ENCODE results near the gene SYNPO. TPM values are rescaled to one million over a fixed set of nuclear protein-coding genes. Genes with fewer than 3 reads are reported as not detected.

Gene SYNPO
- polyA plus RNA-seq, 1 donor (not counting 4 experiments of a cell fraction or from before 2014, with no cell fraction given) = 6.0 TPM

DNA sequence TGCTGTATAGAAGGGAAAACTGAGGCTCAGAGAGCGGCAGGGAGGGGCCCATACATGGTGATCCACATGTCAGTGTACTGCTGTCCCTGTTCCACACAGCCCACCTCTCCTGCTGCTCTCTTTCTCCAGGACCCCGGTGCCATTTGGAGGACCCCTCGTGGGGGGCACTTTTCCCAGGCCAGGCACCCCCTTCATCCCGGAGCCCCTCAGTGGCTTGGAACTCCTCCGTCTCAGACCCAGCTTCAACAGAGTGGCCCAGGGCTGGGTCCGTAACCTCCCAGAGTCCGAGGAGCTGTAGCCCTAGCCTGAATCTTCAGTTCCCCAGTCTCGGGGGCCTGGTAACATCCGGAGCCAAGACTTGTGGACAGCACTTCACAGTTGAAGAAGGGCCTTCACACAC, 36.1 kb downstream of the SYNPO start:
- no peaks in the 10 kb centered on the region for H3K9me3 ChIP-seq (ENCODE audit: control insufficient read depth, low read depth, low read length)
- no peaks in the 10 kb centered on the region for H4K20me1 ChIP-seq (ENCODE audit: control insufficient read depth, extremely low read depth, insufficient read depth, low read length)
- H3K9ac ChIP-seq (ENCODE audit: control insufficient read depth, extremely low read depth, insufficient read depth, low read length) = no peak overlapping the region
- dilution Hi-C loops (cut with MboI; ENCODE audit: extremely low pct_ligation_motif_present, low sequenced_read_pairs) = no loop called here
- H3K4me3 ChIP-seq (ENCODE audit: control insufficient read depth in 2 of 3, extremely low read depth in 1 of 3, insufficient read depth in 2 of 3, low read depth in 1 of 3, low read length in 3 of 3) = no peak overlapping the region
- peaks cover 5% of the 10 kb centered on the region for H3K27me3 ChIP-seq (ENCODE audit: control insufficient read depth, extremely low read depth, insufficient read depth, low read length)
- peaks cover 17% of the 10 kb centered on the region for H3K4me1 ChIP-seq (ENCODE audit: control insufficient read depth, extremely low read depth, insufficient read depth, low read length)
- H2AFZ ChIP-seq (ENCODE audit: control insufficient read depth, low read length) = no peak overlapping the region
- no peaks in the 10 kb centered on the region for H3K9me1 ChIP-seq (ENCODE audit: control insufficient read depth, extremely low read depth, insufficient read depth, low read length)
- no peak overlapping the region for H3K27ac ChIP-seq (ENCODE audit: control insufficient read depth, insufficient read depth, low read length)
- H3K79me2 ChIP-seq (ENCODE audit: control insufficient read depth, insufficient read depth, low read length) = no peaks in the 10 kb centered on the region
- DNase-seq (ENCODE audit: low read depth, low spot score) (no peak), FAIRE-seq (no peak)
- H3K36me3 ChIP-seq (ENCODE audit: control insufficient read depth in 2 of 2, extremely low read depth in 1 of 2, insufficient read depth in 2 of 2, low read length in 2 of 2) = peaks cover 0 to 1% of the 10 kb centered on the region in 2 experiments
- H3K4me2 ChIP-seq (ENCODE audit: control insufficient read depth, extremely low read depth, insufficient read depth, low read depth, low read length) = no peak overlapping the region
- TF ChIP-seq EZH2 (IDR thresholded peaks at IDR 0.05; ENCODE audit: low read length) (no peak), CTCF (optimal IDR thresholded peaks at IDR 0.05 in 1 of 3, IDR thresholded peaks at IDR 0.05 in 1 of 3, conservative IDR thresholded peaks at IDR 0.05 in 1 of 3; ENCODE audit: extremely low read depth in 1 of 3, insufficient read depth in 2 of 3, low read length in 3 of 3) (no peak)

GRCh38 chr5:150689120-150689519, 48.7 kb downstream of the SYNPO start:
- Histone ChIP-seq H3K9ac (ENCODE audit: control insufficient read depth, extremely low read depth, insufficient read depth, low read length) (no peak overlapping the region), H3K27ac (ENCODE audit: control insufficient read depth, insufficient read depth, low read length) (no peak overlapping the region), H3K9me1 (ENCODE audit: control insufficient read depth, extremely low read depth, insufficient read depth, low read length) (no peaks in the 10 kb centered on the region), H3K9me3 (ENCODE audit: control insufficient read depth, low read depth, low read length) (no peaks in the 10 kb centered on the region), H3K36me3 (ENCODE audit: control insufficient read depth in 2 of 2, extremely low read depth in 1 of 2, insufficient read depth in 2 of 2, low read length in 2 of 2) (peaks cover 16 to 32% of the 10 kb centered on the region in 2 experiments), H3K4me1 (ENCODE audit: control insufficient read depth, extremely low read depth, insufficient read depth, low read length) (no peaks in the 10 kb centered on the region), H3K4me2 (ENCODE audit: control insufficient read depth, extremely low read depth, insufficient read depth, low read depth, low read length) (no peak overlapping the region), H3K4me3 (ENCODE audit: control insufficient read depth in 2 of 3, extremely low read depth in 1 of 3, insufficient read depth in 2 of 3, low read depth in 1 of 3, low read length in 3 of 3) (no peak overlapping the region), H3K27me3 (ENCODE audit: control insufficient read depth, extremely low read depth, insufficient read depth, low read length) (no peaks in the 10 kb centered on the region), H4K20me1 (ENCODE audit: control insufficient read depth, extremely low read depth, insufficient read depth, low read length) (no peaks in the 10 kb centered on the region), H2AFZ (ENCODE audit: control insufficient read depth, low read length) (no peak overlapping the region), H3K79me2 (ENCODE audit: control insufficient read depth, insufficient read depth, low read length) (no peaks in the 10 kb centered on the region)
- FAIRE-seq = no peak
- DNase-seq (ENCODE audit: low read depth, low spot score) = no peak
- no peak for TF ChIP-seq CTCF (optimal IDR thresholded peaks at IDR 0.05 in 1 of 3, IDR thresholded peaks at IDR 0.05 in 1 of 3, conservative IDR thresholded peaks at IDR 0.05 in 1 of 3; ENCODE audit: extremely low read depth in 1 of 3, insufficient read depth in 2 of 3, low read length in 3 of 3)
- no peak for TF ChIP-seq EZH2 (IDR thresholded peaks at IDR 0.05; ENCODE audit: low read length)
- dilution Hi-C loops (cut with MboI; ENCODE audit: extremely low pct_ligation_motif_present, low sequenced_read_pairs) = no loop called here
